ENCODE data around the gene CLEC4M. TPM values are rescaled to one million over a fixed set of nuclear protein-coding genes. Genes with fewer than 3 reads are reported as not detected.
"Not testable (repeated sequence)": the region's sequence is repeated elsewhere in the genome, so short reads cannot be mapped to it uniquely, and the experiment has no call there.

Gene CLEC4M
- total and polyA plus RNA-seq, 2 donors (not counting 1 experiment from before 2014, with no cell fraction given) = not detected

DNA sequence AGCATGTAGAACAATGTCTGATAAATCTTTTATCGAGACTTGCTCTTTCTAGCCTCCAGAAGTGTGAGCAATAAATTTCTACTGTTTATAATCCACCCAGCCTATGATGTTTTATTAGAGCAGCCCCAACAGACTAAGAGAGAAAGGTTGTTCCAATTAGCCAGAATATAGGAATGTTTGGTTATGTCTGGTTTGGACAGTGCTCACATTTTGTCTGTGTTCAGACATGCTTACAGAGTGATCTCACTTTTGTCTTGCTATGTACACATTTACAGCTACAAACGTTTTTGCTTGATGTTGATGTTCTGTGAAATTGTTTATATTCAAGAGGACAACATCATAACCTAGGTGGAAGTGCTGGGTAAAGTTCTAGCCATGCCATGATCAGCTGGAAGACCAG is 48.9 kb downstream of the CLEC4M start:
- no peak for DNase-seq (ENCODE audit: low read depth in 2 of 2)
- no peak overlapping the region for H2AFZ ChIP-seq (ENCODE audit: low read length)
- H3K4me3 ChIP-seq (replicated peaks in 1 of 4; ENCODE audit: control extremely low read depth in 1 of 4, insufficient read depth in 1 of 4, low read depth in 3 of 4, low read length in 4 of 4) = no peak overlapping the region
- no peaks in the 10 kb centered on the region for H3K4me1 ChIP-seq (ENCODE audit: control insufficient read depth, extremely low read depth, insufficient read depth, low read length)
- H3K27me3 ChIP-seq (ENCODE audit: control insufficient read depth, insufficient read depth, low read length) = no peaks in the 10 kb centered on the region
- no peaks in the 10 kb centered on the region for H4K20me1 ChIP-seq (ENCODE audit: control insufficient read depth, extremely low read depth, insufficient read depth, low read length)
- H3K4me2 ChIP-seq (ENCODE audit: extremely low read depth, insufficient read depth, low read length) = no peak overlapping the region
- TF ChIP-seq EZH2 (IDR thresholded peaks at IDR 0.05; ENCODE audit: low read length, missing control alignments) = no peak
- TF ChIP-seq CTCF (conservative IDR thresholded peaks at IDR 0.05 in 1 of 2, IDR thresholded peaks at IDR 0.05 in 1 of 2; ENCODE audit: low read depth in 1 of 2, low read length in 2 of 2) = no peak
- H3K27ac ChIP-seq (ENCODE audit: insufficient read depth, low read length) = no peak overlapping the region
- H3K36me3 ChIP-seq (ENCODE audit: control insufficient read depth, insufficient read depth, low read length) = no peaks in the 10 kb centered on the region
- H3K79me2 ChIP-seq (ENCODE audit: control insufficient read depth, insufficient read depth, low read length) = no peaks in the 10 kb centered on the region
- H3K9ac ChIP-seq (ENCODE audit: insufficient read depth, low read length) = no peak overlapping the region
- H3K9me3 ChIP-seq (ENCODE audit: control insufficient read depth, insufficient read depth, low read depth, low read length) = no peaks in the 10 kb centered on the region

- no peaks in the 10 kb centered on the region for H4K20me1 ChIP-seq (ENCODE audit: control insufficient read depth, extremely low read depth, insufficient read depth, low read length)
- no peak overlapping the region for H3K4me3 ChIP-seq (replicated peaks in 1 of 4; ENCODE audit: control extremely low read depth in 1 of 4, insufficient read depth in 1 of 4, low read depth in 3 of 4, low read length in 4 of 4)
- no peaks in the 10 kb centered on the region for H3K4me1 ChIP-seq (ENCODE audit: control insufficient read depth, extremely low read depth, insufficient read depth, low read length)
- H3K27me3 ChIP-seq (ENCODE audit: control insufficient read depth, insufficient read depth, low read length) = no peaks in the 10 kb centered on the region
- H3K9me3 ChIP-seq (ENCODE audit: control insufficient read depth, insufficient read depth, low read depth, low read length) = no peaks in the 10 kb centered on the region
- no peak overlapping the region for H3K4me2 ChIP-seq (ENCODE audit: extremely low read depth, insufficient read depth, low read length)
- no peak overlapping the region for H2AFZ ChIP-seq (ENCODE audit: low read length)
- no peak overlapping the region for H3K27ac ChIP-seq (ENCODE audit: insufficient read depth, low read length)
- no peak for DNase-seq (ENCODE audit: low read depth in 2 of 2)
- H3K36me3 ChIP-seq (ENCODE audit: control insufficient read depth, insufficient read depth, low read length) = no peaks in the 10 kb centered on the region
- no peak overlapping the region for H3K9ac ChIP-seq (ENCODE audit: insufficient read depth, low read length)
- no peaks in the 10 kb centered on the region for H3K79me2 ChIP-seq (ENCODE audit: control insufficient read depth, insufficient read depth, low read length)
- TF ChIP-seq EZH2 (IDR thresholded peaks at IDR 0.05; ENCODE audit: low read length, missing control alignments) (no peak), CTCF (conservative IDR thresholded peaks at IDR 0.05 in 1 of 2, IDR thresholded peaks at IDR 0.05 in 1 of 2; ENCODE audit: low read depth in 1 of 2, low read length in 2 of 2) (no peak)
Measured at GRCh38 chr19:7815325-7815724, 52.3 kb downstream of the CLEC4M start.

DNA sequence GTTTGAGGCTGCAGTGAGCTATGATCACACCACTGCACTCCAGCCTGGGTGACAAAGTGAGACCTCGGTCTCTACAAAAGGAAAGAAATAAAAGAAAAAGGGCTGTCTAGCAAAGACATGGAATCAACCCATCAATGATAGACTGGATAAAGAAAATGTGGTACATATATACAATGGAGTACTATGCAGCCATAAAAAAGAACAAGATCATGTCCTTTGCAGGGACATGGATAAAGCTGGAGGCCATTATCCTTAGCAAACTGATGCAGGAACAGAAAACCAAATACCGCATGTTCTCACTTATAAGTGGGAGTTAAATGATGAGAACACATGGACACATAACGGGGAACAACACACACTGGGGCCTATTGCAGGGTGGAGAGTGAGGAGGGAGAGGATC is 53.0 kb downstream of the CLEC4M start:
- H2AFZ ChIP-seq (ENCODE audit: low read length); H3K36me3 ChIP-seq (ENCODE audit: control insufficient read depth, insufficient read depth, low read length); H3K4me2 ChIP-seq (ENCODE audit: extremely low read depth, insufficient read depth, low read length); H3K9me3 ChIP-seq (ENCODE audit: control insufficient read depth, insufficient read depth, low read depth, low read length); H3K79me2 ChIP-seq (ENCODE audit: control insufficient read depth, insufficient read depth, low read length); H4K20me1 ChIP-seq (ENCODE audit: control insufficient read depth, extremely low read depth, insufficient read depth, low read length); H3K9ac ChIP-seq (ENCODE audit: insufficient read depth, low read length); H3K27ac ChIP-seq (ENCODE audit: insufficient read depth, low read length); H3K4me3 ChIP-seq (replicated peaks in 1 of 4; ENCODE audit: control extremely low read depth in 1 of 4, insufficient read depth in 1 of 4, low read depth in 3 of 4, low read length in 4 of 4); H3K4me1 ChIP-seq (ENCODE audit: control insufficient read depth, extremely low read depth, insufficient read depth, low read length); H3K27me3 ChIP-seq (ENCODE audit: control insufficient read depth, insufficient read depth, low read length); DNase-seq (ENCODE audit: low read depth in 2 of 2): not testable (repeated sequence)
